ENCODE measurements around the gene SPECC1.

GRCh38 chr17:20143740-20144139 is 134.6 kb downstream of the SPECC1 start:
- TF ChIP-seq CTCF (IDR thresholded peaks at IDR 0.05) (no peak), POLR2A (IDR thresholded peaks at IDR 0.05) (no peak)

All from lower leg skin (tissue), 3 donors.